Mammary microvascular endothelial cell (primary cell): ENCODE results near the gene CZIB. TPM values are rescaled to one million over a fixed set of nuclear protein-coding genes. Genes with fewer than 3 reads are reported as not detected.

ENCODE experiments used
- total RNA-seq: library from RNA; depleted of rRNA; stranded (reverse); fragments of >200 nt; gene quantifications from 2 replicates; pipeline ENCODE4 v1.2.3, GENCODE V29; 2015

The CZIB gene
- 48.9 and 68.9 TPM in 2 replicates for total RNA-seq

GRCh38 chr1:53220171-53220961, at the start of gene CZIB:
TSS of gene CZIB (minus strand) at chr1:53220634. CDS start at chr1:53220575, 59 bp downstream.

DNA sequence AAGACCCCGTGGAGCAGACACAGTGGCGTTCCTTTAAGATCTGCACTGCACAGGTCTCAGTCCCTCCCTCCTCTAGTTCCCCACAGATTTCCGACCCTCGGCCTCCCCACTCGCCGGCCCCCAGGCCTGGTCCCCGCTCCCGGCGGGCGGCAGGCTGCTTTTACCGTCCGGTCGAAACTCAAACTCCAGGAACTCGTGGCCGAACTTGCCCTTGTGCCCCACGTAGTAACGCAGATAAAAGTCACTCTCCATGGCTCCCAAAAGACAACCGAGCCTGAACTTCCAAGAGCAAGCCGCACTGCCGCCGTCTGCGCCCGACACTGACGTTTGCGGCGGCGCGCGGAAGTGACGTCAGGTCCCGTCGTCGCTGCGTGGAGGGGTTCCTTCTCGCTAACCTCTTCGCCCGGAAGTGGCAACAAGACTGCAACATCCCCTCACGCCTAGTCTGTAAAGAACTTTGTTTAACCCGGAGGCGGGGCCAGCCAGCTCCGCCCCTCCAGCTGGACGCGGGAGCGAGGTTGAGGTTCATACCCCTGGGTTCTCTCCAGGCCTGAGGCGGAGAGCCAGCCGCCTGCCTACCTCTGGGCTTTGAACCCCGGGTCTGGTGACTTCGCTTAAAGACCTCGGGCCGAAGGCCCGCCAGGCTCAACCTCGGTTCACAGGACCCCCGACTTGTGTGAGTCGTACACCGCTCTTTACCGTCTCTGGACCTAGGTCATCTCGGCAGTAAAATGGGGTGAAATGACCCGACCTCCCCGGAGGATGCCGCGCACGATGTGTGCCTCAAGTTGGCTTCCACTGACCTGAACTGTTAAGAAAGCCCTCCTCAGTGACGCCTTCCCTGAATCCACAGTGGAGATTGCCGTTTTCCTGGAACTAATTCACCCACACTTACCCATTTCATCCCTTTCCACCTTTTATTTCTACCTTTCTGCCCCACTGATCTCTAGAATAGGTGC, 18.0 kb upstream of the CZIB start, which contains the start of gene MAGOH:
TSS of gene MAGOH (minus strand) at position 322 of the 959 bp plus-strand sequence. CDS start at position 252, 70 bp downstream.

DNA sequence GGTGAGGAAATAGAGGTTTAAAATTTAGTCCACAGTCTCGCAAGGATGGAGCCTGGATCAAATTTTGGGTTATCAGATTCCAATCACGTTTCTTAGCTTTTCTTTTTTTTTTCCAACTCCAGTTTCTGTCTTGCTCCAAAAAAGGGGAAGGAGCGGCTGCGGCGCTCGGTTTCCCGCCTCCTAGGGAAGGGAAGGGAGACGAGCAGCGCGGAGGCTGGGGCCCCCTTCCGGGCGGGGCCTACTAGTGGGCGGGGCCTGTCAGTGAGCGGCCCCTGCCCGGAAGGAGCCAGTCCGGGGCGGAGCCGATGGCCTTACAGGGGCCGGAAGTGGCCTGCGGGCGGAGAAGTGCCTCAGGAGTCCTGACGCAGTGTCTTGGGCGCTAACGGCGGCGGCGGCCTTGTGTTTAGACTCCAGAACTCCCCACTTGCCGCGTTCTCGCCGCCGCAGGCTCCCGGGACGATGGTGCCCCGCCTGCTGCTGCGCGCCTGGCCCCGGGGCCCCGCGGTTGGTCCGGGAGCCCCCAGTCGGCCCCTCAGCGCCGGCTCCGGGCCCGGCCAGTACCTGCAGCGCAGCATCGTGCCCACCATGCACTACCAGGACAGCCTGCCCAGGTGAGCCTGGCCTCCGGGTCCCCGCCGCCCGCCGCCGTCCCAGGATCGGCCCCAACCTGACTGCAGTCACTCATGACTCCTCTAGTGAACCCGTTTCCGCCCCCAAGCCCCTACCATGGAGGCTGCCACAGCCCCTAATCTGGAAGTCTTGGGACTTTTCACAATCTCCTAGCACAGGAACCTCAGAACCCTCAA, 23.7 kb downstream of the CZIB start, which contains the start of gene CPT2:
TSS of gene CPT2 (plus strand) at position 340 of the 806 bp plus-strand sequence. CDS start at position 460, 120 bp downstream.

Other genes starting within 250 kb of the CZIB start
- gene PODN, start 158.4 kb downstream of the CZIB start, total RNA-seq, result not detected in 2 replicates
- gene SLC1A7, start 78.0 kb downstream of the CZIB start, total RNA-seq, result not detected in 2 replicates
- 12.5 and 15.8 TPM in 2 replicates for gene CPT2, start 23.8 kb downstream of the CZIB start, total RNA-seq
- 56.6 and 62.5 TPM in 2 replicates for gene MAGOH, start 17.9 kb upstream of the CZIB start, total RNA-seq
- 22.9 and 25.3 TPM in 2 replicates for gene LRP8, start 107.4 kb upstream of the CZIB start, total RNA-seq
- not detected in 2 replicates for gene DMRTB1, start 238.8 kb upstream of the CZIB start, total RNA-seq